Mucosa of rectum (tissue), 2 donors: ENCODE data around the gene CAPS.

Experiments
- H3K27ac ChIP-seq, 2 donors: one replicate each; pipeline ENCODE4 v1.7.0; 2013; ENCODE audit warnings: inconsistent platforms in 2 of 2, low read depth in 2 of 2, low read length in 2 of 2
- H3K27me3 ChIP-seq, 2 donors: one replicate each; pipeline ENCODE4 v1.7.0; 2013; ENCODE audit warnings: low read length in 2 of 2; ENCODE audit not compliant: control insufficient read depth in 2 of 2, insufficient read depth in 2 of 2
- H3K36me3 ChIP-seq, 2 donors: one replicate each; pipeline ENCODE4 v1.7.0; 2013; ENCODE audit warnings: low read length in 2 of 2; ENCODE audit not compliant: control insufficient read depth in 2 of 2, insufficient read depth in 2 of 2
- H3K4me1 ChIP-seq, 2 donors: one replicate each; pipeline ENCODE4 v1.7.0; 2013; ENCODE audit warnings: low read length in 2 of 2, mild to moderate bottlenecking in 1 of 2; ENCODE audit not compliant: control insufficient read depth in 2 of 2, insufficient read depth in 2 of 2
- H3K4me3 ChIP-seq, 2 donors: one replicate each; pipeline ENCODE4 v1.7.0; 2013; ENCODE audit warnings: low read length in 2 of 2
- H3K9ac ChIP-seq, 2 donors: one replicate each; pipeline ENCODE4 v1.7.0; 2013; ENCODE audit warnings: low read length in 2 of 2, low read depth in 1 of 2, mild to moderate bottlenecking in 1 of 2
- H3K9me3 ChIP-seq, 2 donors: one replicate each; pipeline ENCODE4 v1.7.0; 2013; ENCODE audit warnings: low read length in 2 of 2; ENCODE audit not compliant: control insufficient read depth in 2 of 2
- donor health status: healthy.
- donor health status: Normal muscosa, but diverticular disease.

The CAPS gene

GRCh38 chr19:5933391-5934068, 19.5 kb downstream of the CAPS start:
- Histone ChIP-seq H3K27ac (no peak overlapping the region), H3K36me3 (peaks cover 39 to 49% of the 10 kb centered on the region in 2 donors), H3K4me1 (peaks cover 5 to 6% of the 10 kb centered on the region in 2 donors)

GRCh38 chr19:5934069-5934401, 20.0 kb downstream of the CAPS start:
- no peak overlapping the region for H3K9ac ChIP-seq
- no peak overlapping the region for H3K27ac ChIP-seq
- no peak overlapping the region for H3K4me3 ChIP-seq
- peaks cover 5 to 6% of the 10 kb centered on the region in 2 donors for H3K4me1 ChIP-seq
- no peaks in the 10 kb centered on the region for H3K9me3 ChIP-seq
- H3K36me3 ChIP-seq = peaks cover 34 to 44% of the 10 kb centered on the region in 2 donors
- no peaks in the 10 kb centered on the region for H3K27me3 ChIP-seq

More at GRCh38 chr19:5933391-5934068, 19.5 kb downstream of the CAPS start:
- Histone ChIP-seq H3K27me3 (no peaks in the 10 kb centered on the region), H3K4me3 (no peak overlapping the region), H3K9me3 (no peaks in the 10 kb centered on the region), H3K9ac (no peak overlapping the region)

GRCh38 chr19:5934774-5935472, 20.9 kb downstream of the CAPS start:
- H3K27me3 ChIP-seq = no peaks in the 10 kb centered on the region
- H3K27ac ChIP-seq = peak overlapping the region in 1 of 2 donors; percentile 58
- peaks cover 3 to 5% of the 10 kb centered on the region in 2 donors for H3K4me1 ChIP-seq
- H3K9ac ChIP-seq = no peak overlapping the region
- peaks cover 31 to 41% of the 10 kb centered on the region in 2 donors for H3K36me3 ChIP-seq
- no peak overlapping the region for H3K4me3 ChIP-seq
- no peaks in the 10 kb centered on the region for H3K9me3 ChIP-seq

- no peak overlapping the region for H3K9ac ChIP-seq
- H3K27me3 ChIP-seq = no peaks in the 10 kb centered on the region
- peaks cover 33 to 43% of the 10 kb centered on the region in 2 donors for H3K36me3 ChIP-seq
- no peak overlapping the region for H3K4me3 ChIP-seq
- H3K9me3 ChIP-seq = no peaks in the 10 kb centered on the region
- peaks cover 3 to 5% of the 10 kb centered on the region in 2 donors for H3K4me1 ChIP-seq
- peak overlapping the region in 1 of 2 donors; percentile 61 for H3K27ac ChIP-seq
These were observed 21.6 kb downstream of the CAPS start for GRCh38 chr19:5935473-5936291.

- no peak overlapping the region for H3K9ac ChIP-seq
- H3K9me3 ChIP-seq = no peaks in the 10 kb centered on the region
- no peak overlapping the region for H3K4me3 ChIP-seq
- no peaks in the 10 kb centered on the region for H3K27me3 ChIP-seq
- peaks cover 3 to 5% of the 10 kb centered on the region in 2 donors for H3K4me1 ChIP-seq
- H3K36me3 ChIP-seq = peaks cover 33 to 43% of the 10 kb centered on the region in 2 donors
- H3K27ac ChIP-seq = no peak overlapping the region
These were observed 22.2 kb downstream of the CAPS start for GRCh38 chr19:5936292-5936592.

- Histone ChIP-seq H3K27ac (no peak overlapping the region), H3K27me3 (no peaks in the 10 kb centered on the region), H3K4me1 (peaks cover 3 to 5% of the 10 kb centered on the region in 2 donors), H3K4me3 (no peak overlapping the region), H3K9ac (no peak overlapping the region), H3K36me3 (peaks cover 33 to 40% of the 10 kb centered on the region in 2 donors), H3K9me3 (no peaks in the 10 kb centered on the region)
These were observed 23.5 kb downstream of the CAPS start for GRCh38 chr19:5937550-5937949.

GRCh38 chr19:5940260-5941208, 26.5 kb downstream of the CAPS start:
- Histone ChIP-seq H3K27ac (no peak overlapping the region), H3K36me3 (peaks cover 25 to 32% of the 10 kb centered on the region in 2 donors), H3K9ac (no peak overlapping the region), H3K4me3 (no peak overlapping the region), H3K4me1 (peaks cover 6 to 10% of the 10 kb centered on the region in 2 donors), H3K9me3 (no peaks in the 10 kb centered on the region), H3K27me3 (no peaks in the 10 kb centered on the region)

GRCh38 chr19:5941673-5942072, 27.6 kb downstream of the CAPS start:
- no peaks in the 10 kb centered on the region for H3K27me3 ChIP-seq
- H3K9ac ChIP-seq = no peak overlapping the region
- peaks cover 25 to 26% of the 10 kb centered on the region in 2 donors for H3K36me3 ChIP-seq
- peak overlapping the region in 1 of 2 donors; percentile 33 for H3K27ac ChIP-seq
- no peaks in the 10 kb centered on the region for H3K9me3 ChIP-seq
- no peak overlapping the region for H3K4me3 ChIP-seq
- peaks cover 7 to 10% of the 10 kb centered on the region in 2 donors for H3K4me1 ChIP-seq

GRCh38 chr19:5943045-5943444, 29.0 kb downstream of the CAPS start:
- H3K36me3 ChIP-seq = peaks cover 22 to 29% of the 10 kb centered on the region in 2 donors
- H3K27me3 ChIP-seq = no peaks in the 10 kb centered on the region
- peaks cover 8 to 10% of the 10 kb centered on the region in 2 donors for H3K4me1 ChIP-seq
- no peak overlapping the region for H3K4me3 ChIP-seq
- no peak overlapping the region for H3K9ac ChIP-seq
- H3K9me3 ChIP-seq = no peaks in the 10 kb centered on the region
- peak overlapping the region; percentile 34 to 38 for H3K27ac ChIP-seq
